ENCODE measurements around the gene MAF.

DNA sequence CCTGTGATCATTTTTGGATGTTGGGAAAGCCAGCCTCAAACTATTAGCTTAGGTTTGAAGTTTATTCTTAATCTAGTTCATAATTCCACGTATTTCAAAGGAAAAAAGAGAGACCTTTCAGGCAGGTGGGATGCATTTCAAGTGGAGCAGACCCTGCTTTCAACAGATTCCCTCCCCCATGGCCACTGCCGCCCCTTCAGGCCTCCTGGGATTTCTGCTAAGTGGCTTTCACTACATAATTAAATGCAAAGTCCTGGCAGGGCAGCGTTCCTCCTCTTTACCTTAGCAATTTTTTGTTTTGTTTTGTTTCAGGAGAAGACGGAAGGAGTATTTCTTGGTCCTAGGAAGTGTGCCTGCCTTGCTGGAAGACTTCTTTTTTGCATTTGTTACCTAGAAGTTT, 36.6 kb downstream of the MAF start:
- no peak for TF ChIP-seq EZH2 (optimal IDR thresholded peaks at IDR 0.05; ENCODE audit: low read depth, low read length)
- TF ChIP-seq, protein P1, sequence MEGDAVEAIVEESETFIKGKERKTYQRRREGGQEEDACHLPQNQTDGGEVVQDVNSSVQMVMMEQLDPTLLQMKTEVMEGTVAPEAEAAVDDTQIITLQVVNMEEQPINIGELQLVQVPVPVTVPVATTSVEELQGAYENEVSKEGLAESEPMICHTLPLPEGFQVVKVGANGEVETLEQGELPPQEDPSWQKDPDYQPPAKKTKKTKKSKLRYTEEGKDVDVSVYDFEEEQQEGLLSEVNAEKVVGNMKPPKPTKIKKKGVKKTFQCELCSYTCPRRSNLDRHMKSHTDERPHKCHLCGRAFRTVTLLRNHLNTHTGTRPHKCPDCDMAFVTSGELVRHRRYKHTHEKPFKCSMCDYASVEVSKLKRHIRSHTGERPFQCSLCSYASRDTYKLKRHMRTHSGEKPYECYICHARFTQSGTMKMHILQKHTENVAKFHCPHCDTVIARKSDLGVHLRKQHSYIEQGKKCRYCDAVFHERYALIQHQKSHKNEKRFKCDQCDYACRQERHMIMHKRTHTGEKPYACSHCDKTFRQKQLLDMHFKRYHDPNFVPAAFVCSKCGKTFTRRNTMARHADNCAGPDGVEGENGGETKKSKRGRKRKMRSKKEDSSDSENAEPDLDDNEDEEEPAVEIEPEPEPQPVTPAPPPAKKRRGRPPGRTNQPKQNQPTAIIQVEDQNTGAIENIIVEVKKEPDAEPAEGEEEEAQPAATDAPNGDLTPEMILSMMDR (IDR thresholded peaks at IDR 0.05; ENCODE audit: low read length): no peak
- TF ChIP-seq EZH2phosphoT487 (IDR thresholded peaks at IDR 0.05; ENCODE audit: low read length): no peak
